GM12865 (cell line): ENCODE data around the gene EML1.

ENCODE experiments used
- DNase-seq: peaks from one replicate; pipeline ENCODE4 v3.0.0; 2010; ENCODE audit warnings: low read depth
- H3K4me3 ChIP-seq: 2 replicates; pipeline ENCODE4 v1.5.1; 2011; ENCODE audit warnings: mild to moderate bottlenecking, low read depth, low read length, control low read depth
- CTCF ChIP-seq: IDR thresholded peaks from 2 replicates; pipeline ENCODE4 v1.5.1; 2011; ENCODE audit warnings: low read length, control low read depth, low read depth, inconsistent platforms; ENCODE audit not compliant: insufficient read depth; ENCODE audit errors: missing control alignments

EML1 gene

DNA sequence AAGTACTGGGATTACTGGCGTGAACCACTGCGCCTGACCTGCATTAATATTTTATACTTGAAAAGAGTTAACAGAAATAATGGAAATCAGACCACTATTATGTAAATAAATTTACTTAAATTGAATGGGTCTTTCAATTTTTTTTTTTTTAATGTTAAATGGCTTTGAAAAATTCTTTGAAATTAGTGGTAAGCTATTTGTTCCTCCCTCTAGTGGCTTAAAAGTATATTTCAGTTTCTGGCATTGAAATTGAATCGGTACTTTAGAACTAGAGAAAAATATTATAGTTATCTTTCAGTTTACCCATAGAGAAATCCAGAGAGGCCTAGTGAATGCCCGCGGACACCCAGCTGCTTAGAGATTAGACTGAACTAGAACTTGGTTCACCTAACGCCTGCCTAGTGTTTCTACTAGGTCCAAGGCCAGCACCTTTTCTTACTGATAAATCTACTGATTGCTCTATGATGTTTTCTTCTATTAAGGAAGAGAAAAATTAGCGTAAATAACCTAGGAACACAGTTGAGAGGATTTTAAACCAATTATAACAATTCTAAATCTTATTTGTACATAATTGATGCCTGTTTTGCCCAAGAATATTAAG, 106.5 kb downstream of the EML1 start:
- DNase-seq: peak; percentile 14
- H3K4me3 ChIP-seq: no peak overlapping the region
- peak; percentile 37 for TF ChIP-seq CTCF

DNA sequence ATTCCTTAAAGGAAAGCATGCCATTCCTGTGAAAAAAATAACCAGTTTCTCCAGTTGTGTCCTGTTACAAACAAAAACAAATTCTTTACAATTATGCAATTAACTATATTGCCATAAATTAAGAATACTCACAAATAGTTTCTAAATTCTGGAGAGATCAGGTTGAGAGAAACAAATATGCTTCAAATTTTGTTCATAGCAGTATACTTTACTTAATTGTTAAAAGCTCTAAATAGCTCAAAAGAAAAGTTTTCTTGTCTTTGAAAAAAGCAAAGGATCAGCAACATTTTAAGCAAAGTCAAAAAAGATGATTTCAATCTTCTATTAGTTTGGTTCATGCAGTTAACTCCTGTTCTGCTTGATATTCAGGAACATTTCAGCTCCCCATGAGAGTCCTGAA, 109.7 kb downstream of the EML1 start:
- no peak for DNase-seq
- no peak overlapping the region for H3K4me3 ChIP-seq

GRCh38 chr14:99904506-99904905, 111.3 kb downstream of the EML1 start:
- TF ChIP-seq CTCF: no peak
- no peak overlapping the region for H3K4me3 ChIP-seq
- no peak for DNase-seq

More for the DNA sequence above, 109.7 kb downstream of the EML1 start:
- no peak for TF ChIP-seq CTCF

DNA sequence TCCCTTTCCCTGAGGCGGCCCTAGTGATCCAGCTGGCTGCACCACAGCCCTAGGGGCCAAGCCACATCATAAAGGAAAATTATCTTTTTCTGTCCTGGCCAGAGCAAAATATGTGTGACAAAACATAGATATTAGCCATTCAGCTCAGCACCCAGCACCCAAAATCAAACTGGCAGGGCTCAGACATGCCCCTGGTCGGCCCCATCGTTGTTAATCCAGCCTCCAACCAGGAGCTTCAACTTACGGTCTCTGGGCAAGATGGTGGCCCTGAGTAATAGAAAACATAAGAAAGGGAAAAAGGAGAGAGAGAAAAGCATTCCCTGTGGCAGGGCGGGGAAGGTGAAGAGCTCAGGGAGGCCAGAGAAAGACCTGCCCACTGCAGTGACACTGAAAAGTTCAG, 111.9 kb downstream of the EML1 start:
- TF ChIP-seq CTCF: no peak
- no peak for DNase-seq
- H3K4me3 ChIP-seq: no peak overlapping the region

- no peak overlapping the region for H3K4me3 ChIP-seq
- no peak for TF ChIP-seq CTCF
- no peak for DNase-seq
Measured at GRCh38 chr14:99907761-99908652, 114.8 kb downstream of the EML1 start.

DNA sequence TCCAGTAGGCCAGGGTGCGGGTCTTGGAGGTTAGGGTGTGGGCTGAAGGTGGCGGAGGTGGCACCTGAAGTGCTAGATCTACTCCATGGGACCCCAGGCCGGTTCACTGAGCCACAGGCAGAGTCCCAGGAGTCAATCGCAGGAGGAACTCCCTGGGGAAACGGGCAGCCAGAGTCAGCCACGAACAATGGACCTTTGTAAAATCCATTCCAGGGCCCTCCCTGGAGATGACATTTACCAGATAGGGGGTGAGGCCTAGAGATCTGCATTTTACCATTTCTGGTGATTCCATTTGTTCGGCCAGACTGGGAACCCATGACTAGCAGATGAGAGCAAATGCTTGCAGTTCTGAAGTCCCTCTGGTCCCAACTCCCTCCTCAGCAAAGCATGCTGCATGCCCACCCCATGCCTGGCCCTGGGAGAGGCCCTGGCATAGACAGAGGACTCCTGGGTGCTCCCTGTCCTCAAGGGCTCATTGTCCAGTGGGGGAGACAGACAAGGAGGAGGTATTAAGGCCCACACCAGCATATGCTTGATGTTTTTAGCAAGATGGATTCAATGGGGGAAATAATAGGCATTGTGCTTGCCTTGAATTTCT, 115.5 kb downstream of the EML1 start:
- no peak overlapping the region for H3K4me3 ChIP-seq
- DNase-seq: no peak
- no peak for TF ChIP-seq CTCF
